HFFc6 (cell line): ENCODE results near the gene CMIP. TPM values are rescaled to one million over a fixed set of nuclear protein-coding genes. Genes with fewer than 3 reads are reported as not detected.
A peak's percentile ranks its signal among the peaks of the same experiment; 100 is the strongest.

Experiments used
- DNase-seq: peaks from one replicate; pipeline ENCODE4 v3.0.0-alpha.2; 2018
- H3K27ac Mint-ChIP-seq: 2 replicates; pipeline ENCODE4 v1.8.0; 2020; ENCODE audit warnings: mild to moderate bottlenecking, mixed read lengths
- H3K27me3 Mint-ChIP-seq: 2 replicates; pipeline ENCODE4 v1.8.0; 2021; ENCODE audit warnings: mild to moderate bottlenecking, moderate library complexity, mixed read lengths; ENCODE audit not compliant: insufficient read depth
- H3K36me3 Mint-ChIP-seq: 2 replicates; pipeline ENCODE4 v1.8.0; 2021; ENCODE audit warnings: low read depth, mixed read lengths
- H3K4me1 Mint-ChIP-seq: 2 replicates; pipeline ENCODE4 v1.8.0; 2020; ENCODE audit warnings: low read depth, mixed read lengths
- H3K4me3 Mint-ChIP-seq: 2 replicates; pipeline ENCODE4 v1.8.0; 2020; ENCODE audit warnings: mild to moderate bottlenecking, moderate library complexity, mixed read lengths
- H3K9me3 Mint-ChIP-seq: 2 replicates; pipeline ENCODE4 v1.8.0; 2020; ENCODE audit warnings: mild to moderate bottlenecking, mixed read lengths
- total RNA-seq, 6 experiments: library from RNA; stranded (reverse); fragmentation: NEBNext Ultra II Directional; extraction: Animal tissue kit (Norgen Biotek cat#: 25700); gene quantifications; 2 replicates in 1 of 6; 3 replicates in 5 of 6; pipeline ENCODE4 v1.2.3, GENCODE V29; 2021
- TF ChIP-seq, protein P1 (sequence below): fragments of 200-600 bp; sonication (generic); IDR thresholded peaks from 2 replicates; pipeline ENCODE4 v1.5.0; 2021; ENCODE audit warnings: antibody characterized with exemption, mild to moderate bottlenecking

The CMIP gene
- total RNA-seq, 6 experiments from 2014 or later: 35.9 to 48.0 (median 43.5) TPM

DNA sequence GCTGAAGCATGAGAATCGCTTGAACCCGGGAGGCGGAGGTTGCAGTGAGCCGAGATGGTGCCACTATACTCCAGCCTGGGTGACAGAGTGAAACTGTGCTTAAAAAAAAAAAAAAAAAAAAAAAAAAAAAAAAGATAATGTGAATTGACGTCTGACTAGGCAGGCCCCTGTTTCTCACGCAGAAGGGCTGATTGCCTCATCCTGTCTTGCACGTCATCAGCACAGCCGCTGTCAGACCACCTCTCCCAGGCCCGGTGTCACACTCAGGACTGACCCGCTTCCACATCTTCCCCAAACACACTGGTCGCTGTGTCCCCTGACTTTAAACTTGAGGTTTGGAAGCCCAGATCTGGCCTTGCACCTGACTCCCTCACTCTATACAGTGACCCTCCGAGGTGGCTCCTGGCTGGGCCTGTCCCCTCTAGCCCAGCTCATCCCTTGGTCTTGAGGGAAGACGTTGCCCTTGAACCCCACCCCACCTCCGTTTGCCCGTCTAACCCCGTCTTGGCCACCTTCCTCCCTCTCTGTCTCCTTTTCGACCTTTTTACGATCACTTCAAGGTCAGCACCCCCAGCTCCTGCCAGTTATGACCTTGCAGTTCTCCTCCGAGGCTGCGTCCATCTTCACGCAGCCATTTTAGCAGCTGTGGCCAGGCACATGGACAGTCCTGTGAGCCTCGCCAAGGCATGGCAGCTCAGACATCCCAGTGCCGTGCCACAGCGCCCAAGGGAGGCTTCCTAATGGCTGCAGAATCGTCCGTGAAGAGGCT, 184.6 kb downstream of the CMIP start:
- H3K4me1 Mint-ChIP-seq: peaks cover 23% of the 10 kb centered on the region
- no peak overlapping the region for H3K4me3 Mint-ChIP-seq
- no peak for DNase-seq
- H3K27ac Mint-ChIP-seq: no peak overlapping the region
- no peaks in the 10 kb centered on the region; the same call in 1 of the 2 replicates for H3K36me3 Mint-ChIP-seq
- H3K27me3 Mint-ChIP-seq: peaks cover 2% of the 10 kb centered on the region; the same call in 1 of the 2 replicates
- TF ChIP-seq, protein P1, sequence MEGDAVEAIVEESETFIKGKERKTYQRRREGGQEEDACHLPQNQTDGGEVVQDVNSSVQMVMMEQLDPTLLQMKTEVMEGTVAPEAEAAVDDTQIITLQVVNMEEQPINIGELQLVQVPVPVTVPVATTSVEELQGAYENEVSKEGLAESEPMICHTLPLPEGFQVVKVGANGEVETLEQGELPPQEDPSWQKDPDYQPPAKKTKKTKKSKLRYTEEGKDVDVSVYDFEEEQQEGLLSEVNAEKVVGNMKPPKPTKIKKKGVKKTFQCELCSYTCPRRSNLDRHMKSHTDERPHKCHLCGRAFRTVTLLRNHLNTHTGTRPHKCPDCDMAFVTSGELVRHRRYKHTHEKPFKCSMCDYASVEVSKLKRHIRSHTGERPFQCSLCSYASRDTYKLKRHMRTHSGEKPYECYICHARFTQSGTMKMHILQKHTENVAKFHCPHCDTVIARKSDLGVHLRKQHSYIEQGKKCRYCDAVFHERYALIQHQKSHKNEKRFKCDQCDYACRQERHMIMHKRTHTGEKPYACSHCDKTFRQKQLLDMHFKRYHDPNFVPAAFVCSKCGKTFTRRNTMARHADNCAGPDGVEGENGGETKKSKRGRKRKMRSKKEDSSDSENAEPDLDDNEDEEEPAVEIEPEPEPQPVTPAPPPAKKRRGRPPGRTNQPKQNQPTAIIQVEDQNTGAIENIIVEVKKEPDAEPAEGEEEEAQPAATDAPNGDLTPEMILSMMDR: no peak
- H3K9me3 Mint-ChIP-seq: no peaks in the 10 kb centered on the region

DNA sequence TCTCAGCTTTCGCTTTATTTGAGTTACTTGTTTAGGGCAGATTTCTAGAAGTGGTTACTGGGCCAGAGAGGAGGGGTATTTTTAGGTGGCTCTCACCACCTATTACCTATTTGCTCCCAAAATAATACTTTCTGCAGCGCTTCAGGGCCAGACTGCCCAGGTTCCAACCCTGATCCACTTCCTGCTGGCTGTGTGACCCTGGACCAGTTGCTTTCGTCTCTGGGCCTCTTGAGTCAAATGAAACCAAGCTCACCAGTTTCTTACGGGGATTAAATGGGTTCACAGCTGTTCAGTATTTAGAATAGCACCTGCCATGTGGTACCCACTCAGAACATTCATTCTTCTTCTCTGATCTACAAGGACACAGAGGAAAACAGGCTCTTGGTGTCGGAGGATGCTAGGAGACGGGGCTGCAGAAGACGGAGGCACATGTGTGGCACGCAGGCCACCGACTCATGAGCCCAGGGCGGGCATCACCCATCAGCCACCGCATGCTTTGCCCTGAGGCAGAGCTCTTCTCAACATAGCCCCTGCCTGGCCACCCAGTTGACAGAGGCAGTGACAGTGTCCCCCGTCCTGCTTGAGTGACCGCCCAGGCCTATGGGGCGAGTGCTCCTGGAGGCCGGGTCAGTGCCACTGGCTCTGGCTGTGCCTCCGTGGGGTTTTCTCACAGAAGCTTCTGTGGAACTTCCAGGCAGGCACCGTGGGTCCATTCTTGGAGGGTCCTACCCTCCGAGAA, 185.5 kb downstream of the CMIP start:
- Mint-ChIP-seq H3K4me1 (peaks cover 28% of the 10 kb centered on the region), H3K4me3 (no peak overlapping the region), H3K9me3 (no peaks in the 10 kb centered on the region), H3K27me3 (peaks cover 2% of the 10 kb centered on the region; the same call in 1 of the 2 replicates), H3K27ac (no peak overlapping the region), H3K36me3 (no peaks in the 10 kb centered on the region)
- DNase-seq: no peak
- TF ChIP-seq, protein P1: no peak

DNA sequence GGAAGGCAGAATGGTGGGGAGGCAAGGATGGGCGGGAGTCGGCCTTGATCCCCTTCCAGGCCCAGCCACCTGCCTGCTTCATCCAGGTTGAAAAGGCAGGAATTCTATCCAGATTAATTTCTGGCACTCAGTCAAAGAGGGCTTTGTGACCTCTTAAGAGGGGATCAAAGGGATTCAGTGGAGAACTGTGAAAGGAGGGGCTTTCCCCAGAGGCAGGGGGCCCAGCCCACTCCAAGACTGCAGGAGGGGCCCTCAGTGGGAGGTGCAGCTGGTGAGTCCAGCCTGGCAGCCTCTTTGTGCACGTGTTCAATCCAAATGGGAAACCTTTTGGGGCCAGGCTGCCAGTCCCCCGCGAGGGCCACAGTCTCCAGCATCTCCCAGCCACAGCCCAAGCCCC, 186.0 kb downstream of the CMIP start:
- peaks cover 28% of the 10 kb centered on the region for H3K4me1 Mint-ChIP-seq
- no peaks in the 10 kb centered on the region for H3K36me3 Mint-ChIP-seq
- DNase-seq: no peak
- H3K27me3 Mint-ChIP-seq: peaks cover 2% of the 10 kb centered on the region; the same call in 1 of the 2 replicates
- TF ChIP-seq, protein P1: no peak
- no peaks in the 10 kb centered on the region for H3K9me3 Mint-ChIP-seq
- H3K4me3 Mint-ChIP-seq: no peak overlapping the region
- H3K27ac Mint-ChIP-seq: no peak overlapping the region; the same call in 1 of the 2 replicates

DNA sequence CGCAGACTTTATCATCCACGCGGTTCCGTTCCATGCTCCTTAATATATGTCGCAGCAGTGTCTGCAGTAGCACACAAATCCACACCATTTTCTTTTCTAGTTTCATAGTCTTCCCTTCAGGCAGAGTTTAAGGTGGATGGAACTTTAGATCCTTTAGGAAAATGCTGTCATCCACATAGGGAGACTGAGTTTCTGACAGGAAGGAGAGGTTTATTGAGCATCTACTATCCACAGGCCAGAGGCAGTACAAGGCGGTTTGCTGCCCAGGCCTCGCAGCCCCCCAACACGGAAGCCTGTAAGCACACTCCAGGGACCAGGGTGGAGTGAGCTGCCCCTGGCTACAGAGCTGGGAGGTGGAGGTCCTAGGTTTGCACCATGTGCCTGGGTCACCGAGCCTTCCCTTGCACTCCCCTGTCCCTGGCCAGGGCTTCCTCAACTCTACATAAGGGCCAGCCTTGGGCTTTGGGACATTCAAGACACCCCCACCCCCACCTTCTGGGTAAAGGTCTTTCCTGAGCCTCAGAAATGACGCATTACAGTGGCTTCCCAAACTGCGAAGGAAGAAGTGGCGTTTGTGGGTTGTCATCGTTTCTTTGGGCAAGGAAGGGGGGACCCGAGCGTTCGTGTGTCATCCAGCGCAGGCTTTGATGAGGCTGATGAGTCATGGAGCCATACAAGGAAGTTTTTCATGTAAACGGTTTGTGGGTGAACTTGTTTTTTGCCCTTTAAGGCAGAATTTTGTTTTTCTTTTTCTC, 188.0 kb downstream of the CMIP start:
- peaks cover 2% of the 10 kb centered on the region; the same call in 1 of the 2 replicates for H3K27me3 Mint-ChIP-seq
- peaks cover 28% of the 10 kb centered on the region for H3K4me1 Mint-ChIP-seq
- H3K36me3 Mint-ChIP-seq: no peaks in the 10 kb centered on the region
- peak overlapping the region; percentile 57 for H3K4me3 Mint-ChIP-seq
- TF ChIP-seq, protein P1: no peak
- peak; percentile 84 for DNase-seq
- peak overlapping the region; percentile 56 for H3K27ac Mint-ChIP-seq
- H3K9me3 Mint-ChIP-seq: no peaks in the 10 kb centered on the region

DNA sequence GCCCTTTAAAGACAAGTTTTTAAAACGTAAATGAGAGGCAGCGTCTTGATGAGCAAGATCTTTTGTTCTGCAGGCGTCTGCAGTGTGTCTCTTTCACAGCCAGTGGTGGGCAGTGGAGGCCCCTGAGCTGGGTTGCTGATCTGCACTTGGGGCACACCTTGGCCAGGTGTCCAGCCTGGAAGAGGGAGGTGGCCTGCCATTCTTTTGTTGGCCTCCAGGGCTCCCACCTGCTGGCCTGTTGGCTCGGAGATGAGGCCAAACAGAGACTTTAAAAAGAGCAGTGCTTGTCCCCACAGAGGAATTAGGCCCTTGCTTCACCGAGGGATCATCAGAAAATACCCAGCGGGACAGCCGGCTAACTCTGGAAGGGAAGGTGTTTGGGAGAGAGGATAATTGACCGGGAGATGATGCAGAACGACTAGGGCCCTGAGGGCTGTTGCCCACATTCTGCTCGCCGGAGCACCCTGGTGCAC, 188.6 kb downstream of the CMIP start:
- Mint-ChIP-seq H3K27me3 (peaks cover 4% of the 10 kb centered on the region), H3K4me3 (peak overlapping the region; percentile 57), H3K4me1 (peaks cover 28% of the 10 kb centered on the region), H3K27ac (peak overlapping the region; percentile 56), H3K9me3 (no peaks in the 10 kb centered on the region), H3K36me3 (no peaks in the 10 kb centered on the region)
- TF ChIP-seq, protein P1: peak; percentile 62
- DNase-seq: no peak
